Adipocyte (in vitro differentiated cells): ENCODE results near the gene GHRH.

Source experiments
- DNase-seq: peaks from one replicate; pipeline ENCODE4 v3.0.0-alpha.2; 2015; ENCODE audit warnings: low read depth
- H3K27me3 ChIP-seq: replicated peaks from 2 replicates; pipeline ENCODE4 v1.7.0; 2013; ENCODE audit warnings: mild to moderate bottlenecking, low read length, moderate library complexity; ENCODE audit not compliant: control insufficient read depth, insufficient read depth
- H3K36me3 ChIP-seq: 2 replicates; pipeline ENCODE4 v1.7.0; 2013; ENCODE audit warnings: low read length, mild to moderate bottlenecking, moderate library complexity; ENCODE audit not compliant: control insufficient read depth, insufficient read depth, severe bottlenecking
- H3K4me1 ChIP-seq: 2 replicates; pipeline ENCODE4 v1.7.0; 2013; ENCODE audit warnings: mild to moderate bottlenecking, low read length, moderate library complexity; ENCODE audit not compliant: control insufficient read depth, insufficient read depth
- H3K4me3 ChIP-seq: 2 replicates; pipeline ENCODE4 v1.7.0; 2013; ENCODE audit warnings: mild to moderate bottlenecking, low read length, moderate library complexity
- H3K9ac ChIP-seq: 2 replicates; pipeline ENCODE4 v1.7.0; 2013; ENCODE audit warnings: mild to moderate bottlenecking, low read length, moderate library complexity
- H3K9me3 ChIP-seq: 2 replicates; pipeline ENCODE4 v1.7.0; 2013; ENCODE audit warnings: mild to moderate bottlenecking, low read length, moderate library complexity; ENCODE audit not compliant: control insufficient read depth

The GHRH gene, protein sequence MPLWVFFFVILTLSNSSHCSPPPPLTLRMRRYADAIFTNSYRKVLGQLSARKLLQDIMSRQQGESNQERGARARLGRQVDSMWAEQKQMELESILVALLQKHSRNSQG

DNA sequence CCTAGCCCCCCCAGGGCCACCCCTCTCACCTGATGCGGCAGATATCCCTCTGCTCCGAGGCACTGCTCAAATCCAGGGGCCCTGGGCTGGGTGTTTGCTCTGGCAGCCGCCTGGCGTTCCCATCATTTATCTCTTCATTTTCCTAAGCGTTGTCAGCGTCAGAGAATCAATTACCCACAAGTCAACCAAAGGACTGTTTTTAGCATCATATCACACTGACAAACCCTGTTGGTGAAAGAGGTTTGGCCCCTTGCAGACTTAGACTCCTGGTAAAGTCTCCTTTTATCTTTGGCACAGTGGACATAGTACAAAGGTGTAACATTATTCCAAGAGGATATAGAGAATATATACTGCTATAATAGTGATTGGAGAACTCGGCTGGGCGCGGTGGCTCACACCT is at the start of gene GHRH:
GHRH (minus strand) TSS at position 101 of the 400 bp plus-strand sequence. CDS start 4,925 bp downstream, outside the sequence.
- no peaks in the 10 kb centered on the region for H3K4me1 ChIP-seq
- no peaks in the 10 kb centered on the region for H3K9me3 ChIP-seq
- no peak within 1 kb of the TSS for H3K4me3 ChIP-seq
- no peak within 1 kb of the TSS for H3K9ac ChIP-seq
- no peaks in the 10 kb centered on the region for H3K36me3 ChIP-seq
- peaks cover 64% of the 10 kb centered on the region for H3K27me3 ChIP-seq
- no peak for DNase-seq

DNA sequence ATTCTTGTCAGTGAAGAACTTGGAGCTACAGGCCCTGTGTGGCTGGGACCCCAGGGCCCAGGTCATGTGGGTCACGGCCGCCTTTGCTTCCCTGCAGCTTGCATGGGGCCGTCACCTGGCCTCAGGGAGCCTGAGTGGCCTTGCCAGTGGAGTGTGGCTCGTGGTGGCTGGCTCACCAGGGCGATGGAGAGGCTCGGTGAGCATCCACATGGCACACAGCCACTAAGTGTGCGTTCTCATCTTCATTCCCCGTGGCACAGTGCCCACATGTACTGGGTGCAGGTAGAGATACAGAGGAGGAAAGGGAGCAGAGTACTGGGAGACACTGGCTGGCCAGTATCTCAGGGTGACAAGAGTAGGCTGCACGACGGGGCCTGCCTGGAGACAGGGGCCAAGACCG is 49.3 kb upstream of the GHRH start:
- no peak for DNase-seq
- Histone ChIP-seq H3K4me3 (no peak overlapping the region), H3K9me3 (no peaks in the 10 kb centered on the region), H3K9ac (no peak overlapping the region), H3K36me3 (peaks cover 34% of the 10 kb centered on the region), H3K27me3 (no peaks in the 10 kb centered on the region), H3K4me1 (peaks cover 36% of the 10 kb centered on the region)

DNA sequence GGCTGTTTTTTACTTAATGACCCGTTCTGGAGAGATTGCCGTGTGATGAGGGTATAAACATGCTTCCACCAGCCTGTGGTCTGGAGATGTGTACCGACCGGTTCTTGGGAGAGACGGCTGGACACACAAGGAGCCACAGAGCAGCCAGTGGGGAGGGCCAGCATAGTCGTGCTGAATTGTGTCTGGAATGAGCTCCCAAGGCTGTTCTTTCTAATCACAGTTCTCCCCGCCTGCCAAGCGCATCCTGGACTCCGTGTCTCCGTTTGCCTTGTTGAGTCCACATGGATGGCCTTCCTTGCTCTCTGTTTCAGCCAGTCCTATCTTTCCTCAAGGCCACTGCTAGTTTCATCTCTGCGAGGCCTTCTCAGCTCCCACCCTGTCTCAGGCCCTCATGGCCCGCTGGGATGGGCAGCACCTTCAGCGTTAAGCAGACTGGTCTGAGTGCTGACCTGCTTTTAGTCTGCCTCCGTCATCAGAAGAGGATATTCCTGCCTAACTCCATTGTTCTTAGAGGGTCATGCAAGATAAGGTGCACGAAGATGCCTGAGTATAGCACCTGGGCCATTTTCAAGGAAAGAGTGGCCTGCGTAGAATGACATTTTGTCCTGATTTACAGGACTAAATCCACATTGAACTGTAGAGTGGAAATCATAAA is 48.4 kb upstream of the GHRH start:
- no peak for DNase-seq
- Histone ChIP-seq H3K36me3 (peaks cover 33% of the 10 kb centered on the region), H3K9me3 (no peaks in the 10 kb centered on the region), H3K9ac (no peak overlapping the region), H3K27me3 (no peaks in the 10 kb centered on the region), H3K4me3 (no peak overlapping the region), H3K4me1 (peaks cover 28% of the 10 kb centered on the region)

DNA sequence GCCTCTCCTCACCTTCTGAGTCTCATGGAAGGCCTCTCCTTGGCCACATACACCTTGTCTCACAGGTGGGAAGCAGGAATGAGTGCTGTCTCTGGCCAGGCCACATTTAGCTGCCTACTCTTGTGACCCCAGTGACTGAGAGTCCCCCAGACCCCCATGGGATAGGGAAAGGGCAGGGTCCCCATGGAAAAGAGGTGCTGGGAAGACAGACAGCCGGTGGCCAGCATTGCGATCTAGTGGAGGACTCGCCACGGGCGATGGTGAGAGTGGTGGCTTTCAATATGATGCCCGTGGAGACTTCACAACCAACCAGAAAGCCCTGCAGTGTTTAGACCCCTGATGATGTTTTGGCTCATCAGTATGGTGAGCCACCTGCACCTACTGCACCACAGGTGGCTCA is 47.7 kb upstream of the GHRH start:
- peaks cover 41% of the 10 kb centered on the region for H3K36me3 ChIP-seq
- DNase-seq = no peak
- no peak overlapping the region for H3K9ac ChIP-seq
- no peaks in the 10 kb centered on the region for H3K9me3 ChIP-seq
- no peak overlapping the region for H3K4me3 ChIP-seq
- H3K4me1 ChIP-seq = peaks cover 20% of the 10 kb centered on the region
- H3K27me3 ChIP-seq = no peaks in the 10 kb centered on the region

DNA sequence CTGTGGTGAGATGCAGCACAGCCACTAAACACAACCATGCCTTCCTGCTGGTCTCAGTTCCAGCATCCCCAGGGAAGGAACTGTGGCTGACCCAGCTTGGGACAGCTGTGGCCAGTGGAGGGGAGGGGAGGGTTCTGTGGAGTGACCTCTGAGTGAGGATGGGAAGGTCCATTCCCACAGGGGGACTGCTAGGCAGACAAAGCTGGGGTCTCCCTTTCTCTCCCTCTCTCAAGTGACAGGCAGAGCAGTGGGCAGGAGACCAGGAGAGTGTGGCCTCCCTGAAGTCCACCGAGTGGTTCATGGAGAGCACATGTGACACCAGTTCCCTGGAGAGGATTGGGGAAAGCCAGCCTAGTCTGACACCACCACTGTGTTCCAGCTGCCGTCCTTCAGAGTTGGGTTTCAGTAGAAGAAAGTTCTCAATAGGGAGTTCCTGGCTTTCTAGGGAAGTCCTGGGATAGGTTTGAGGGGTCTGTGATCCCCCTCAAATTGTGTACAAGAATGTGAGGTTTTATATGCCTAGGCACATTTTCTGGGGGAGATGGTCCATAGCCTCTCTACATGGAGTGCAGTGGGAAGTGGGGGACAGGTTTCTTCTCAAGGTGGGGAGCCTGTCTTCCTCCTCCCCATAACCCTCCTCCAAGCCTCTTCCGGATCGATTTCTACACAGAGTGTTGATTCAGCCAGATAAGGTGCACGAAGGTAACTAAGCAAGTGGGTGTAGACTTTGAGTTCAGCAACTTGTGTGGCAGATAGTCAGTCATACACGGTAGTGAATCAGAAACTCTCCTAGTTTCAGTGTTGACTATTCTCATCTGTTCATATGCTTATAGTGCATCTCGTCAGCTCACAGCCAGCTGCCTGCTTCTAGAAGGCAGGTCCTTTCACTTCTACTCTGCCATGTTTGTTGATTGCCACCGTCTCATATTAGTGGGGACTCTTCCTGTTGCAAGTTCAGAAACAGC is 46.8 kb upstream of the GHRH start:
- Histone ChIP-seq H3K4me3 (no peak overlapping the region), H3K36me3 (peaks cover 50% of the 10 kb centered on the region), H3K4me1 (peaks cover 12% of the 10 kb centered on the region), H3K9me3 (no peaks in the 10 kb centered on the region), H3K27me3 (no peaks in the 10 kb centered on the region), H3K9ac (no peak overlapping the region)
- no peak for DNase-seq

DNA sequence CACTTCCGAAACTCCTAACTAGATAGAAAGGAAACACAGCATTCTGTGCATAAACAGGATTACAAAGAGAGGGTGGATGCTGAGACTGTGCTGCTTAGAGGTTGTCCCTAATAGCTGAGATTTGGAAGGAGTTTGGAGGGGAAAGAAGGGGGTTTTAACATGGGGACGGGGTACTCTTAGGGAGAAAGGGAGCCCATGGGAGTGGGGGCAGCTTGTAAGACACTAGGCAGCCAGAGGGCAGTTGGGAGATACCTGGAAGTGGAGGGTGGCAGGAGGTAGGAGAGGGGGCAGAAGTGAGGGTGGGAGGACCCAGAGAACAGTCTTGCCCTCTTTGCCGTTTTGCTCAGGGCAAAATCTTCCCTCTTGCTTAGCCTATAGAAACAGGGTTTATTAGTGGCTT is 44.2 kb upstream of the GHRH start:
- Histone ChIP-seq H3K9ac (no peak overlapping the region), H3K27me3 (no peaks in the 10 kb centered on the region), H3K4me1 (no peaks in the 10 kb centered on the region), H3K9me3 (no peaks in the 10 kb centered on the region), H3K36me3 (peaks cover 69% of the 10 kb centered on the region), H3K4me3 (no peak overlapping the region)
- DNase-seq = no peak

DNA sequence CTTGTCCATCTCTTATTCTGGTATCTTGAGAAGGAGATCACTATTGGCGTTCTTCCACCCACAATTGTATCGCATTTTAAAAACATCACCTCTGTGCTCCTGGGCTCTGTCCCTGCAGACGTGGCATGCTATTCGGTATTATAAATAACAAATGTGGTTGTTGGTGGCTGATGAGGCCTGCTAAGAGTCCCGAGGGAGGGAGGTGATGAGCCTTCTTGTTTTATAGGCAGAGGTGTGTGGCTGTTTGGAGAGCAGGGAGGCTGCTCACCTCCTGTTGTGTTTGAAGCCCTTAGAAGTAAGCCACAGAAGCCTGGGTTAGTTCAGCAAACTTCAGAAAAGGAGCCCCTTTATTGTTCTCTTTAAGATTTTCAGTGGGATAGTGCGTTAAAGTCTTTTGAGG is 43.5 kb upstream of the GHRH start:
- H3K4me1 ChIP-seq = peaks cover 5% of the 10 kb centered on the region
- no peaks in the 10 kb centered on the region for H3K9me3 ChIP-seq
- H3K9ac ChIP-seq = no peak overlapping the region
- H3K27me3 ChIP-seq = no peaks in the 10 kb centered on the region
- no peak for DNase-seq
- H3K36me3 ChIP-seq = peaks cover 63% of the 10 kb centered on the region
- no peak overlapping the region for H3K4me3 ChIP-seq

DNA sequence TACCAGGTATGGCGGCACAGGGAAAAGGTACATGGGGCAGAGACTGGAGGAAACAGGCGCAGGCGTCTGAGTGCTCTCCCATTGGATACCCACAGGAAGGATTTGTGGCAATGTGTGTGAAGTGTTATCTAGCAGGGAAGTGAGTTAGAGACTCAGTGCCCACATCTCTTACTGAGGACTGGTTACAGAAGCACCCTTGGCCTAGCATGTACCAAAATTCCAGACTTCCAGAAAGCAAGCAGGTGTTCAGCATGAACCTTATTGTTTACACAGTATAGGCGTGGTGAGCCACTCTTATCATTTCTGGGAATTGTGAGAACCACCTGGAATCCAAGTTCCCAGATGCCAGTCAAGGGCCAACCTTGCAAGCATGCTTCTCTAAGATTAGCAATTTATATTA is 42.0 kb upstream of the GHRH start:
- H3K4me3 ChIP-seq = no peak overlapping the region
- no peaks in the 10 kb centered on the region for H3K9me3 ChIP-seq
- H3K27me3 ChIP-seq = no peaks in the 10 kb centered on the region
- no peak overlapping the region for H3K9ac ChIP-seq
- DNase-seq = no peak
- H3K36me3 ChIP-seq = peaks cover 48% of the 10 kb centered on the region
- H3K4me1 ChIP-seq = peaks cover 19% of the 10 kb centered on the region

DNA sequence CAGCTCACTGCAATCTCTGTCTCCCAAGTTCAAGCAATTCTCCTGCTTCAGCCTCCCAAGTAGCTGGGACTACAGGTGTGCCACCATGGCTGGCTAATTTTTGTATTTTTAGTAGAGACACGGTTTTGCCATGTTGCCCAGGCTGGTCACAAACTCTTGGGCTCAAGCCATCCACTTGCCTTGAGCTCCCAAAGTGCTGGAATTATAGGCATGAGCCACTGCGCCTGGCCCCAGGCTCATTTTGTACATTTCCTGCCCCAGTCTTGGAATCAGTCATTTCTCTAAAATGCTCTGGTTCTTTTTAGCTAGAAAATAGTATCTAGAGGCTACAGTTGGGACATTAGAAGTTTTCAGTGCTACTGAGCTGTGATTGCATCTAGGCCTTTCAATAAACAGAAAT is 41.4 kb upstream of the GHRH start:
- H3K9ac ChIP-seq = no peak overlapping the region
- H3K4me1 ChIP-seq = peaks cover 25% of the 10 kb centered on the region
- no peaks in the 10 kb centered on the region for H3K9me3 ChIP-seq
- no peak for DNase-seq
- H3K27me3 ChIP-seq = no peaks in the 10 kb centered on the region
- H3K4me3 ChIP-seq = no peak overlapping the region
- peaks cover 44% of the 10 kb centered on the region for H3K36me3 ChIP-seq

DNA sequence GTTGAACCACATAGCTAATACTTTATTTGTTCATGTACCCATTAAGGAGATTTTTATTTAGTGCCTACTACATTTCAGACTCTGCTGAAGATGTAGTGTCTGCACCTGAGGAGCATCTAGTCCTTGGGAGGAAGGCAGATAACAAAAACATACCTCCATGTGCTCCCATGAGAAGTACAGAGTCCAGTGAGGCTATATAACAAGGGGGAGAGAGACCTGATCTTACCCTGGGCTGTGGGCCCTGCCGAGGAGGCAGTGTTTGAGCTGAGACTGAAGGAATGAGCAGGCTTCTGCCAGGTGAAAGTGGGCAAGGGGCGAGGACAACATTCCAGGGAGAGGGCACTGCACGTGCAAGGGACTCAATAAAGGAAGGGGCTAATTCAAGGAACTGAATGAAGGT is 39.9 kb upstream of the GHRH start:
- Histone ChIP-seq H3K4me1 (peaks cover 35% of the 10 kb centered on the region), H3K36me3 (peaks cover 41% of the 10 kb centered on the region), H3K4me3 (no peak overlapping the region), H3K9ac (no peak overlapping the region), H3K9me3 (no peaks in the 10 kb centered on the region), H3K27me3 (no peaks in the 10 kb centered on the region)
- DNase-seq = no peak

DNA sequence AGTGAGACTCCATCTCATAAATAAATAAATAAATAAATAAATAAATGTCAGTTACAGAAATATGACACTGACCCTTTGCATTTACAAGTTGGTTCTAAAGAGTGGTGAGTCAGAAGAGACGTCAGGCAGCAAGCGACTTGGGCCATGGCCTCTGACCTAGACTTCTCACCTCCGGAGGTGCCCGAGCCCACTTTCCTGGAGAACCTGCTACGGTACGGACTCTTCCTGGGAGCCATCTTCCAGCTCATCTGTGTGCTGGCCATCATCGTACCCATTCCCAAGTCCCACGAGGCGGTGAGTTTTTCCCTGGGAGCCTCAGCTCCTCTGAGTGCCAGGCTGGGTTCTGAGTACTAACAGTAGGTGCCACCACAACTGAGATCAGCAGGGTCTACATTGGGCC is 39.5 kb upstream of the GHRH start:
- DNase-seq = no peak
- Histone ChIP-seq H3K36me3 (peaks cover 40% of the 10 kb centered on the region), H3K9ac (no peak overlapping the region), H3K4me1 (peaks cover 39% of the 10 kb centered on the region), H3K9me3 (no peaks in the 10 kb centered on the region), H3K27me3 (no peaks in the 10 kb centered on the region), H3K4me3 (no peak overlapping the region)
